GM12878 (cell line): ENCODE measurements around the gene CRKL.

Experiments used
- BACH1 ChIP-seq: fragments of 450-650 bp; IDR thresholded peaks from 2 replicates; pipeline ENCODE4 v1.6.1; 2017; ENCODE audit warnings: mild to moderate bottlenecking, borderline replicate concordance
- CTCF ChIP-seq, 3 experiments: IDR thresholded peaks in 2 of 3; conservative IDR thresholded peaks in 1 of 3; 2 replicates each; pipeline ENCODE4 v1.5.1; 2011; ENCODE audit warnings: low read depth in 3 of 3, low read length in 3 of 3, mild to moderate bottlenecking in 3 of 3, control low read depth in 2 of 3, moderate library complexity in 2 of 3, inconsistent platforms in 1 of 3, mixed read lengths in 1 of 3; ENCODE audit not compliant: control insufficient read depth in 2 of 3, insufficient read depth in 1 of 3; ENCODE audit errors: extremely low read depth in 1 of 3
- ESRRA ChIP-seq: IDR thresholded peaks from 2 replicates; pipeline ENCODE4 v1.6.1; 2012; ENCODE audit warnings: mild to moderate bottlenecking, low read length, improper control_type of control experiment
- GABPA ChIP-seq: IDR thresholded peaks from 2 replicates; pipeline ENCODE4 v1.6.1; 2014; ENCODE audit warnings: antibody characterized with exemption, low read depth, mild to moderate bottlenecking, inconsistent platforms
- NR2C2 ChIP-seq: IDR thresholded peaks from 2 replicates; pipeline ENCODE4 v1.6.1; 2011; ENCODE audit warnings: borderline replicate concordance, low read depth; ENCODE audit not compliant: control insufficient read depth, insufficient read length
- POLR2AphosphoS5 ChIP-seq: IDR thresholded peaks from 2 replicates; pipeline ENCODE4 v1.6.1; 2011; ENCODE audit warnings: mild to moderate bottlenecking, low read length, inconsistent platforms
- RAD21 ChIP-seq: IDR thresholded peaks from 2 replicates; pipeline ENCODE4 v1.6.1; 2011; ENCODE audit warnings: mild to moderate bottlenecking, low read depth, low read length, moderate library complexity; ENCODE audit not compliant: insufficient read depth
- RB1 ChIP-seq: fragments of 450-650 bp; formaldehyde crosslinking; IDR thresholded peaks from 2 replicates; pipeline ENCODE4 v1.6.1; 2017; ENCODE audit warnings: mild to moderate bottlenecking, borderline replicate concordance
- RCOR1 ChIP-seq: conservative IDR thresholded peaks from 2 replicates; pipeline ENCODE4 v1.6.1; 2012; ENCODE audit warnings: low read depth, low read length, improper control_type of control experiment
- TF ChIP-seq, protein P1 (sequence below): fragments of 450-650 bp; IDR thresholded peaks from 2 replicates; pipeline ENCODE4 v1.6.1; 2017; ENCODE audit warnings: mild to moderate bottlenecking
- TF ChIP-seq, protein P2 (sequence below): fragments of 450-650 bp; formaldehyde crosslinking; IDR thresholded peaks from 2 replicates; pipeline ENCODE4 v1.5.0; 2022; ENCODE audit warnings: mild to moderate bottlenecking, missing genetic modification characterization

- TF ChIP-seq, protein P1, sequence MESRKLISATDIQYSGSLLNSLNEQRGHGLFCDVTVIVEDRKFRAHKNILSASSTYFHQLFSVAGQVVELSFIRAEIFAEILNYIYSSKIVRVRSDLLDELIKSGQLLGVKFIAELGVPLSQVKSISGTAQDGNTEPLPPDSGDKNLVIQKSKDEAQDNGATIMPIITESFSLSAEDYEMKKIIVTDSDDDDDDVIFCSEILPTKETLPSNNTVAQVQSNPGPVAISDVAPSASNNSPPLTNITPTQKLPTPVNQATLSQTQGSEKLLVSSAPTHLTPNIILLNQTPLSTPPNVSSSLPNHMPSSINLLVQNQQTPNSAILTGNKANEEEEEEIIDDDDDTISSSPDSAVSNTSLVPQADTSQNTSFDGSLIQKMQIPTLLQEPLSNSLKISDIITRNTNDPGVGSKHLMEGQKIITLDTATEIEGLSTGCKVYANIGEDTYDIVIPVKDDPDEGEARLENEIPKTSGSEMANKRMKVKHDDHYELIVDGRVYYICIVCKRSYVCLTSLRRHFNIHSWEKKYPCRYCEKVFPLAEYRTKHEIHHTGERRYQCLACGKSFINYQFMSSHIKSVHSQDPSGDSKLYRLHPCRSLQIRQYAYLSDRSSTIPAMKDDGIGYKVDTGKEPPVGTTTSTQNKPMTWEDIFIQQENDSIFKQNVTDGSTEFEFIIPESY, result no peak
- TF ChIP-seq CTCF (IDR thresholded peaks at IDR 0.05 in 2 of 3, conservative IDR thresholded peaks at IDR 0.05 in 1 of 3; ENCODE audit: control insufficient read depth in 2 of 3, extremely low read depth in 1 of 3, insufficient read depth in 1 of 3, low read depth in 3 of 3, low read length in 3 of 3) (no peak), POLR2AphosphoS5 (no peak), RCOR1 (no peak), GABPA (no peak), BACH1 (no peak), RAD21 (no peak), ESRRA (no peak), NR2C2 (no peak), RB1 (no peak)
- TF ChIP-seq, protein P2, sequence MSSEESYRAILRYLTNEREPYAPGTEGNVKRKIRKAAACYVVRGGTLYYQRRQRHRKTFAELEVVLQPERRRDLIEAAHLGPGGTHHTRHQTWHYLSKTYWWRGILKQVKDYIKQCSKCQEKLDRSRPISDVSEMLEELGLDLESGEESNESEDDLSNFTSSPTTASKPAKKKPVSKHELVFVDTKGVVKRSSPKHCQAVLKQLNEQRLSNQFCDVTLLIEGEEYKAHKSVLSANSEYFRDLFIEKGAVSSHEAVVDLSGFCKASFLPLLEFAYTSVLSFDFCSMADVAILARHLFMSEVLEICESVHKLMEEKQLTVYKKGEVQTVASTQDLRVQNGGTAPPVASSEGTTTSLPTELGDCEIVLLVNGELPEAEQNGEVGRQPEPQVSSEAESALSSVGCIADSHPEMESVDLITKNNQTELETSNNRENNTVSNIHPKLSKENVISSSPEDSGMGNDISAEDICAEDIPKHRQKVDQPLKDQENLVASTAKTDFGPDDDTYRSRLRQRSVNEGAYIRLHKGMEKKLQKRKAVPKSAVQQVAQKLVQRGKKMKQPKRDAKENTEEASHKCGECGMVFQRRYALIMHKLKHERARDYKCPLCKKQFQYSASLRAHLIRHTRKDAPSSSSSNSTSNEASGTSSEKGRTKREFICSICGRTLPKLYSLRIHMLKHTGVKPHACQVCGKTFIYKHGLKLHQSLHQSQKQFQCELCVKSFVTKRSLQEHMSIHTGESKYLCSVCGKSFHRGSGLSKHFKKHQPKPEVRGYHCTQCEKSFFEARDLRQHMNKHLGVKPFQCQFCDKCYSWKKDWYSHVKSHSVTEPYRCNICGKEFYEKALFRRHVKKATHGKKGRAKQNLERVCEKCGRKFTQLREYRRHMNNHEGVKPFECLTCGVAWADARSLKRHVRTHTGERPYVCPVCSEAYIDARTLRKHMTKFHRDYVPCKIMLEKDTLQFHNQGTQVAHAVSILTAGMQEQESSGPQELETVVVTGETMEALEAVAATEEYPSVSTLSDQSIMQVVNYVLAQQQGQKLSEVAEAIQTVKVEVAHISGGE (CRISPR knock-in tag), result no peak
Measured at GRCh38 chr22:20992056-20992442, 74.8 kb downstream of the CRKL start.
